CD4-positive, alpha-beta T cell treated with Interleukin-21 for 1 hour (primary cell): ENCODE data around the gene MTA2.
A peak's percentile ranks its signal among the peaks of the same experiment; 100 is the strongest.
"Not testable (repeated sequence)": the region's sequence is repeated elsewhere in the genome, so short reads cannot be mapped to it uniquely, and the experiment has no call there.

Experiments used
- DNase-seq: peaks from one replicate; pipeline ENCODE4 v3.0.0-alpha.2; 2020

MTA2 gene

GRCh38 chr11:62601372-62602140, at the start of gene MTA2:
Gene MTA2, minus strand, starts transcription at chr11:62601865. Its CDS starts 415 bp downstream, at chr11:62601450.
- DNase-seq, result peak; percentile 99

DNA sequence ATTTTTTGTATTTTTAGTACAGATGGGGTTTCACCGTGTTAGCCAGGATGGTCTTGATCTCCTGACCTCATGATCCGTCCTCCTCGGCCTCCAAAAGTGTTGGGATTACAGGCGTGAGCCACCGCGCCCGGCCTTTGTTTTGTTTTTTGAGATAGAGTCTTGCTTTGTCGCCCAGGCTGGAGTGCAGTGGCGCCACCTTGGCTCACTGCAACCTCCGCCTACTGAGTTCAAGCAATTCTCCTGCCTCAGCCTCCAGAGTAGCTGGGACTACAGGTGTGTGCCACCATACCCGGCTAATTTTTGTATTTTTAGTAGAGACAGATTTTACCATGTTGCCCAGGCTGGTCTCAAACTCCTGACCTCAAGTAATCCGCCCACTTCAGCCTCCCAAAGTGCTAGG, 48.6 kb upstream of the MTA2 start:
- not testable (repeated sequence) for DNase-seq

GRCh38 chr11:62649486-62649885, 47.8 kb upstream of the MTA2 start:
- DNase-seq, result no peak

DNA sequence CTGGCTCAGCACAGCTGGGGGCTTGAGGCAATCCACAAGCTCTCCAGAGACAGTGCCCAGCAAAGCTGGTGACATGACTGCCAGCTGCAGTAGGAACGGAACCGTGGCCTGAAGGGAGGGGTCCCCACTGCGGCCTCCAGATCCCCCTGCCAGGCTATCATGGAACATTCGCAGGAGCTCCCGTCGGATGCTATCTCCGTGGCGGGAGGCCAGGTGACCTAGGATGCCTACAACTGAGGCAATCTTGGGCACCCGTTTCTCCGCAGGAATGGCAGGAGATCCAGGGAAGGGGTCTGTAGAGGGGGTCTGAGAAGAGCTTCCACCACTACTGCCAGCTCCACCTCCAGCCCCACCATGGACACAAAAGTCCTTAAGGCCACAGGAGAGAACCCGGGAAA, 47.3 kb upstream of the MTA2 start:
- DNase-seq, result no peak

- DNase-seq, result no peak
Measured at GRCh38 chr11:62648185-62648966, 46.7 kb upstream of the MTA2 start.

DNA sequence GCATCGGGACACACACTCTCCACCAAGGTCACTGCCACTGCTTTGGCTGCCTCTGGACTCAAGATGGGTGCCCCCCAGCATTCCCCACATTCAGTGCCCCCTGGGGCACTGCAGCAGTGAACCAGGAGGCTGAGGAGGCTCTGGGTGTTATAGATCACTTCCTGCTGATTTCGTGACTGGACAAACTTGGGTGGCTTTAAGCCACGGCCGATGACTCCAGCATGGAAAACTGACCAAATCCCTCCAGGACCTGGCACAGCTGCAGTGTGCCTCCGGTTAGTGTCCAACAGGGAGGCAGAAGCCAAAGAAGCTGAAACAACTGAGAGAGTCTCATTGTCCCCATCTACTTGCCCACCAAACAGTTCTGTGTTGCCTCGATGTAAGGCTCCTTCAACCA, 45.9 kb upstream of the MTA2 start:
- DNase-seq, result no peak

GRCh38 chr11:62646825-62647608, 45.4 kb upstream of the MTA2 start:
- DNase-seq, result no peak

GRCh38 chr11:62645946-62646824, 44.5 kb upstream of the MTA2 start, which contains the start of gene GANAB:
Gene GANAB, minus strand, starts transcription at chr11:62646613. Its CDS starts 14 bp downstream, at chr11:62646599.
- DNase-seq, result peak; percentile 99

DNA sequence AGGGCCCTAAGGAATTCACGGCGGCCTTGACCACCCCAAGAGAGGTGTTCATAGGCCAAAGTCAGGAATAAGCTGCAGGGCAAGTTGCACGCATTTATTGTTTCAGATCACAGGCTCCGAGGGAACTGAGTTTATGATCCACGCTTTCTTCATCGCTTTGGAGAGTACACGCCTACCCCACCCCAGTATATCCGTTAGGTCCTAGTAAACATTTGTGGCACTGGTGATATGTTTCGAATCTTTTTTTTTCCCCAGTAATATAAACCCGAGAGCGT, 43.9 kb upstream of the MTA2 start:
- DNase-seq, result no peak

DNA sequence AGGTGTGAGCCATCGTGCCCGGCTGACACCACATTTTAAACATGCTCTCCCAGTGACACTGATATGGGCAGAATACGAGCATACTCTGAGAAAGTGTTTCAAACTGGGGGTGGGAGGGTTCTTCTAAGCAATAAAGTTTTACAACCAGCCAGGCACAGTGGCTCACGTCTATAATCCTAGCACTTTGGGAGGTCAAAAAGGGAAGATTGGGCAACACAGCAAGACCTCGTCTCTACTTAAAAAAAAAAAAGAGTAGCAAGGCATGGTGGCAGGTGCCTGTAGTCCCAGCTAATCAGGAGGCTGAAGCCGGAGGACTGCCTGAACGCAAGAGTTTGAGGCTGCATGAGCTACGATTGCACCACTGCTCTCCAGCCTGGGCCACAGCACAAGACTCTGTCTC, 42.6 kb upstream of the MTA2 start:
- no peak for DNase-seq

DNA sequence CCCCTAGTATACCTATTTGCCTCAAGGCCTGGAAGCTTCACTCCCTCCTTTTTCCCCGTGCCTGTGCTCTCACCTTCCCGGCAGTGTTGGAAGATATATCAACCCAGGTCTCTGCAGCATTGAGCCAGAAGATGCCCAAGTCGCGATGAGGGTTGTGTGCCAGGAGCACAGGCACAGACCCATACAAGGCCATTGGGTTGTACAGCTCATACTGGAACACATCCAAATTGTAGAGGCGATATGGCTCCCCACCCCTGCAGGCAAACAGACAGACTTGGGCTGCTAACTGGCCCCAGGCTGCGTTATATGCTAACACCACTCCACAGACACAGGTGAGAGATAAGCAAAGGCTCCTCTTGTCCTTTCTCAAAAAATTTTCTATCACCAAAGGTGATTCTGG, 30.8 kb upstream of the MTA2 start:
- no peak for DNase-seq

DNA sequence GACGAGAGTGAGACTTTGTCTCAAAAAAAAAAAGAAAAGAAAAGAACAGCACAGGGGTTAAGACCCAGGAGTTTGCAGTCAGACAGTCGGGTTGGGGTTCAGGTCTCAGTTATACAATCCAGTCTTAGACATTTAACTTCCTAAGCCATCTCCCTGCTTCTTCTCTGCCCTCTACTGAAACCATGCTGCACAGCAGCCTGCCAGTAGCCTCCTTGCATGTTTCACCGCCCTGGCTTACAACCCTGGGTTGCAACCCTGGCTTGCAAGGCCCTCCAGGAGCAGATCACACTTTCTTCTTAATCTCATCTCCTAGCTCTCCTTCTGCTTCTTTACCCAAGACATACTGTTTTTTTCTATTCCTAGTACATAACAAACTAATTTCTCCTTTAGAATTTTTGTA, 26.0 kb upstream of the MTA2 start:
- DNase-seq, result peak; percentile 26

- peak; percentile 29 for DNase-seq
Measured at GRCh38 chr11:62622476-62623089, 20.9 kb upstream of the MTA2 start.

DNA sequence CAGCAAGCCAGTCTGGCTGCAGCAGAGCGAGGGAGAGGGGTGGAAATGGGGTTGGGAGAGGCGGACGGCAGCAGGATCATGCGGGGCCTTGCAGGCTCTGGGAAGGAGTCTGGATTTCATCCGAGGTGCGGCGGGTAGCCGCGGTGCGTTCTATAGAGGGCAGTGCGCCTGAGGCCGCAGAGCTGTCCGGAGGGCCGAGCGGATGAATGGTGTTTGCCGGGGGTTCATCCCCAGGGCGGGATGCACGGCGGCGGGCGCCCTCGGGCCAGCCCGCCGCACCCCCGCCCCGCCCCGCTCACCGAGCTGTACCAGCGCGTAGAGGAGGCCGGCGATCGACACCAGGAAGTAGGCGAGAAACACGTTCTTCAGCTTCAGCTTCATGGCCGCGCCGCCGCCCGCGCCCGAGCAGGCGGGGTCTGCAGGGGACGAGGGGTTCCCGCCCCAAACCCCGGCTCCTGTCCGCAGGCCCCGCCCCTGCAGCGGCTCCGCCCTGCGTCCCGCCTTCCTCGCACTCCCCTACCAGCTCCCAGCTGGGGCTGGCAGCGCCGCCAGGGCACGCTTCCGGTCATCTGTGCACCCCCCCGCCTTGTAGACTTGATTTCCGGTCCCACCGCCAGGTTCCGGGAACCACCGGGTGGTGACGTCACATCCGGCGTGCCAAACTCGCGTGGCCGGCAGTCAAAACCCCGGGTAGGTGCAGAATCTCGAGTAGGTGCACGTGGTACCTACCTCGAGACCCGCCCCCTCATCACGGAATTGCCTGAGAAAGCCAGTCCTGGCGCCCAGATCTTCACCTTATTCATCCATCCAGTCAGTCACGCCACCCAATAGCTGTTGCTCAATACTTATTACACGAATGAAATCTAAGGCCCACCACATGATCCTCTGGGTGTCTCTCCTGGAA, 20.2 kb upstream of the MTA2 start, which contains the start of gene B3GAT3:
Gene B3GAT3, minus strand, starts transcription at position 420 of the 904 bp plus-strand sequence. Its CDS starts 39 bp downstream, at position 381.
- DNase-seq, result peak; percentile 99

DNA sequence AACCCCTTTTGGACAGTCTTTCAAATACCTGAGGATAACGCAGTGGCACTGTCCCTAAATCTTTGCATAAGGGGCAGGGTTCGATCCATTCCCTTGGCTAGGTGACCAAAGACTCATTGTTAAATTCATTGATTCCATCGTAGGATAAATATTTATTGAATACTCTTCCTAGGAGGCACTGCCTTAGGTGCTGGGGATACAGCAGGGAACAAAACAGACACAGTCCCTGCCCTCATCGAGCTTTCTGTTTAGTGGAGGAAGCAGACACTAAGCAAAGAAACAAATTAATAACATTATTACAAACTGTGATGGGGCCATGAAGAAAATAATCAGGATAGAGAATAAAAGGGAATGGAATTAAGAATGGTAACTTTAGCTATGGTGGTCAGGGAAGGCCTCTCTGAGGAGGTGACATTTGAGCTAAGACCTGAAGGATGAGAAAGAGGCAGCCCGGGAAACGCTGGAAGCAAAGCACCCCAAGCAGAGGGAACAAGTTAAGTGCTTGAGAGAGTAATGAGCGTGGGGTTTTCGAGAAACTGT, 19.4 kb upstream of the MTA2 start:
- no peak for DNase-seq

DNA sequence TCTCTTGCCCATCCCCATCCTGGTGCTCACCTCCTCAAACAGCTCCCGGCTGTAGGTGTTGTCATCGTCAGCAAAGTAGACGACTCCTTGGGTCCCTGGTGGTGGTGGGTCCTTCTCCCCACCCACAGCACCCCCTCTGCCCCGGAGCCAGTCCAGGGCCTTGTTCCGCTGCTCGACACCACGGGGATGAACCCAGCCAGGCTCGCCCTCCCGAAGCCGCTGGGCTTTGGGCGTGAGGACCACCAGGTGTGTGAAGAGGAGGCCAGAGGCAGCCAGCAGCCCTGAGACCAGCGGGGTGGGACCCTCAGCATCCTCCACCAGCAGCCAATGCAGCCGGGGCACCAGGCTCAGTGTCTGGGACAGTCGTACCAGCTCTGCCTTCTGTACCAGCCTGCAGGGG, 15.3 kb upstream of the MTA2 start:
- not testable (repeated sequence) for DNase-seq

GRCh38 chr11:62615521-62615920, 13.9 kb upstream of the MTA2 start:
- DNase-seq, result no peak

DNA sequence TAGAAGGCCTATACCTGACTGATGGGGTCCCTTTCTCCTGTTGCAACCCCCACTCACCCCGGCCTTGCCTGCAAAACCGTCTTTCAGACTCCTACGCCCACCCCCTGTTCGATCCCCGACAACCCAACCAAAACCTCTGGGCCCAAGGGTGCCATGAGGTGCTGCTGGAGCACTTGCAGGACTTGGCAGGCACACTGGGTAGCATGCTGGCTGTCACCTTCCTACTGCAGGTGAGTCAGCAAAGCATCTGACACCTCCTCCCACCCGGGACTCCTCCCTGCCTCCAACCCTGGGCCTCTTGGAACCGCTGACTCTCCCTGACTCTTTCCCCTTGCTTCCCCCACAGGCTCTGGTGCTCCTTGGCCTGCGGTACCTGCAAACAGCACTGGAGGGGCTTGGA, 12.6 kb upstream of the MTA2 start:
- no peak for DNase-seq

DNA sequence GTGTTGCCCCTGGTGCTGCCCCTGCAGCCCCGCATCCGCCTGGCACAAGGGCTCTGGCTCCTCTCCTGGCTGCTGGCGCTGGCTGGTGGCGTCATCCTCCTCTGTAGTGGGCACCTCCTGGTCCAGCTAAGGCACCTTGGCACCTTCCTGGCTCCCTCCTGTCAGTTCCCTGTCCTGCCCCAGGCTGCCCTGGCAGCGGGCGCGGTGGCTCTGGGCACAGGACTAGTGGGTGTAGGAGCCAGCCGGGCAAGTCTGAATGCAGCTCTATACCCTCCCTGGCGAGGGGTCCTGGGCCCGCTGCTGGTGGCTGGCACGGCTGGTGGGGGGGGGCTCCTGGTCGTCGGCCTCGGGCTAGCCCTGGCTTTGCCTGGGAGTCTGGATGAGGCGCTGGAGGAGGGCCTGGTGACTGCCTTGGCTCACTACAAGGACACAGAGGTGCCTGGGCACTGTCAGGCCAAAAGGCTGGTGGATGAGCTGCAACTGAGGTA, 11.7 kb upstream of the MTA2 start:
- DNase-seq, result no peak
